Right forelimb (tissue), 1 donor: ENCODE measurements around the gene PYM1.
"Not testable (repeated sequence)": the region's sequence is repeated elsewhere in the genome, so short reads cannot be mapped to it uniquely, and the experiment has no call there.

Source experiments
- DNase-seq: peaks from one replicate; pipeline ENCODE4 v3.0.0-alpha.2; 2018

Gene PYM1

DNA sequence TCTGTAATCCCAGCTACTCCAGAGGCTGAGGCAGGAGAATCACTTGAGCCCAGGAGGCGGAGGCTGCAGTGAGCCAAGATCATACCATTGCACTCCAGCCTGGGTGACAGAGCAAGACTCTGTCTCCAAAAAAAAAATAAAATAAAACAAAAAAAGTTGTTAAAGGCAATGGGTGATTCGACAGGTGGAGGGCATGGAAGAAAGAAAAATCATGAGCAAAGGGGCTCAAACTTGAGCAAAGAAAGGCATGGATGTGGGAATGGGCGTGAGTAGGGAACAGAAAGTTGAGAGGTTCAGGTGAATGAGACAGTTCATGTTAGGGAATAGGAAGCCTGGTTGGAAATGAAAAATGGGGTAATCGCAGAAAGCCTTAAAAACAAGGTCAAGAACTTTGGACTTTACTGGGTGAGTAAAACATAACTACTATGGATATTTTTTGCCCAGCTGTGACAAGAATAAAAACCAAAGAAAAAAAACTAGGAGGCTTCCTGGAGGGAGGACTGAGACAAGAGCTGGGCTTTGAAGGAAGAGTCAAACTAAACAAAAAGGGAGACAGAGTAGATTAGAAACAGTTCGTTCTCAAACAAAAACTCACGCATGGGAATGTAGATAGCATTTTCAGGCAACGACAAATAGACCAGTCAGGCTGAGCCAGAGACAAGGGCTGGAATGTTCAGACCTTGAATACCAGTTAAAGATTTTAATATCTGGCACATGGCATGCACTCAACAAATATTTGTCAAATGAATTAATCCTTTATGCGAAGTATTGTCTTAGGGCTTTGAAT is 18.8 kb downstream of the PYM1 start:
- no peak for DNase-seq

DNA sequence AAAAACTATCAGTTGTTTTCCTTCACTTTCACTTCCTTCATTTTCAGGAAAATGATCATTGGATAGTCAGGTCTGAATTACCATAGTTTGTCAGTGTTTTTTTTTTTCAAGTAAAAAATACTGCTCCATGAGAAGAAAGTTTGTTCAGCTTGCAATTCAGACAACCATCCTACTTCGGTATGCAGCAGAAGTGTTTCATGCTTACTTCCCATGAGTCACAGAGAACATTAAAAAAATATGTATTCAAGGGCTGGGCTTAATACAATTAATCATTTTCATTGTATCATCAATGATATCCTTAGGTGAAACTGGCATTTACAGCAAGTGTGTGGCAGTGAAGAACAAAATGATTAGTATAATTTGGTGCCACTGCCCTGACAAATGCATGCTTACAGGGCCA is 21.6 kb downstream of the PYM1 start:
- no peak for DNase-seq

DNA sequence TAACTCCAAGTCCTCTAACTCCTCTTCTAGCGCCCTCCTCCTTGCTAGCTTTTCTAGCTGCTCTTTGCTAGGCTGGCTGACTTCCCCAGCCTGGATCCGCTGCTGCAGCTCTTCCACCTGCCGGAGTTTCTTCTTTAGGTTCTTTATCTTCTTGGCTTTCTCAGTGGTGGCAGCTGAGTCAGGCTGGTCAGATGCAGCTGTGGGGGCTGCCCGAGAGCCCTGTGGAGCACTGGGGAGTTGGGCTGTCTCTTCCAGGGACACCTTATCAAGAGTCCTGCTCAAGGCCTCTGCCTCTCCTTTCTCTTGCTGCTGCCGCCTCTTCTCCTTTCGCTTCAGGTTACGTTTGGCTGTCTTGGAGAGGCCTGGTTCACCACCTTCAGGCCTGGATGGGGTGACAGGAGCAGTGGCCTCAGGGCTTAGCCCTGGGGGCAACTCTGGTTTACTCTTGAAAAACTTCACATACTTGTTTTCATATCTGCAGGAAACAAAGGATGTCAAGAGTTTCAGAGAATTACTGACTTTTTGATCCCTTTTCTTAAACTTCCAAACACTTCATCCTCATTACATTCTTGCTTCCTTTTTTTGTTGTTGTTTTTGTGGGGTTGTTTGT is 25.7 kb downstream of the PYM1 start:
- no peak for DNase-seq

DNA sequence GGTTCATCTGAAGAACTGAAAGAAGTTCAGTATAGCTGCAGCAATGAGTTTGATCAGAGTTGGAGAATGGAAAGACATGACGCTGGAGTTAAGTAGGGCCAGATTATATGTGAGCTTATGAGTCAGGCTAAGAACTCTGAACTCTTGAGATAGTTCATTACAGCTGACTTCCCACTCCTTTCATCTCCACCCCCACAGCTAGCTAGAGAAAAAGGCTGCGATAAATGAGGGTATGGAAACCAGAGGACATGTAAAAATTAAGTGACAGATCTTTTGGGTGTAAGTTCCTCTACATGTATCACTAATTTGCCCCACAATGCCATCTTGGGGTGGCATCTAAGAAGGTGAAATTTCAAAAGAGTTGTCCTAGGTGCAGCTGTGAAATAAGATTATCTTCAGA is 28.6 kb downstream of the PYM1 start:
- DNase-seq = no peak

DNA sequence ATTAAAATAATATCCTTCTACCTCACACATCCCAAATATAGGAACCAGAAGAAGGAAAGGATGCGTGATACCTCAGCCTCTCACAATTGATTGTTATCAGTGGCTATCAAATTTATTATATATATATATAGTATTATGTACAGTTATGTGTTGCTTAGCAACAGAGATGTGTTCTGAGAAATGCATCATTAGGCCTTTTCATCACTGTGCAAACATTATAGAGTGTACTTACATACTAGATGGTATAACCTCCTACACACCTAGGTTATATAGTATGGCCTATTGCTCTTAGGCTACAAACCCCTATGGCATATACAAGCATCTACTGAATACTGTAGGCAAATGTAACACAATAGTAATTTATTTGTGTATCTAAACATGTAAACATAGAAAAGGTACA is 34.0 kb downstream of the PYM1 start:
- no peak for DNase-seq

DNA sequence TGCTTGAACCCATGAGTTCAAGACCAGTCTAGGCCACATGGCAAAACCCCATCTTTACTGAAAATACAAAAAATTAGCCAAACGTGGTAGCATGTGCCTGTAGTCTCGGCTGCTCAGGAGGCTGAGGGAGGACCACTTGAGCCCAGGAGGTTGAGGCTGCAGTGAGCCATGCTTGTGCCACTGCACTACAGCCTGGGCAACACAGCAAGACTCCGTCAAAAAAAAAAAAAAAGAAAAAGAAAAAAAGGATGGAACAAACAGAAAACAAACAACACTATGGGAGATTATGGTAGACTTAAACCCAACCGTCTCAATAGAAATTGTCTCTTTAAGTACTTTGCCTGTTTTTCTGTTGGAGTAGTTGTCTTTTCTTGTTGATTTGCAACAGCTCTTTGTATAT is 36.4 kb downstream of the PYM1 start:
- DNase-seq = no peak

DNA sequence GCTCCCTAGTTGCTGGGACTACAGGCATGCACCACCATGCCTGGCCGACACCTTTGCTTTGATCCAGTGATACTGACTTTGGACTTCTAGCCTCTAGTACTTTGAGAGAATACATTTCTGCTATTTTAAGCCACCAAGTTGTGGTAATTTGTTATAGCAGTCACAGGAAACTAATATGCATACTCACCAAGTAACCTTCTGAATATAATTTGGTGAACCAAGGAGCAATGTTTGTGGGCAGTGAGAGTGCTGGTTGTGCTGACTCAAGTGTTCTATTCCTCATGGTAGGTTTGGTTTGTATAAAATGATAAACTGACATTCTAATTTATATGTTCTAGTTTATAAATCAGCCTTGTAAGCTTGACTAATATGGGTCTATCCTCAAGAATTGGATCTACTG is 42.6 kb downstream of the PYM1 start:
- no peak for DNase-seq

DNA sequence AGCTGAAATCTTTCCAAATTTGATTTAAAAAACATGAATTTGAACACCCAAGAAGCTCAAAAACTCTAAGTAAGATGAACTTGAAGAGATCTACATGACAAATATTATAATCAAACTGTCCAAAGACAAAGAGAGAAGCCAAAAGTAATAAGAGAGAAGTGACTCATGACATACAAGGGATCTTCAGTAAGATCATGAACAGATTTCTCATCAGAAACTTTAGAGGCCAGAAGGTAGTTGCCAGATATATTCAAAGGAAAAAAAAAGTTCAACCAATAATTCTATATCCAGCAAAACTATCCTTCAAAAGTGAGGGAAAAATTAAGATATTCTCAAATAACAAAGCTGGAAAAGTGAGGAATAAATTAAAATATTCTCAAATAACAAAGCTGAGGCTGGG is 49.9 kb downstream of the PYM1 start:
- DNase-seq = no peak

DNA sequence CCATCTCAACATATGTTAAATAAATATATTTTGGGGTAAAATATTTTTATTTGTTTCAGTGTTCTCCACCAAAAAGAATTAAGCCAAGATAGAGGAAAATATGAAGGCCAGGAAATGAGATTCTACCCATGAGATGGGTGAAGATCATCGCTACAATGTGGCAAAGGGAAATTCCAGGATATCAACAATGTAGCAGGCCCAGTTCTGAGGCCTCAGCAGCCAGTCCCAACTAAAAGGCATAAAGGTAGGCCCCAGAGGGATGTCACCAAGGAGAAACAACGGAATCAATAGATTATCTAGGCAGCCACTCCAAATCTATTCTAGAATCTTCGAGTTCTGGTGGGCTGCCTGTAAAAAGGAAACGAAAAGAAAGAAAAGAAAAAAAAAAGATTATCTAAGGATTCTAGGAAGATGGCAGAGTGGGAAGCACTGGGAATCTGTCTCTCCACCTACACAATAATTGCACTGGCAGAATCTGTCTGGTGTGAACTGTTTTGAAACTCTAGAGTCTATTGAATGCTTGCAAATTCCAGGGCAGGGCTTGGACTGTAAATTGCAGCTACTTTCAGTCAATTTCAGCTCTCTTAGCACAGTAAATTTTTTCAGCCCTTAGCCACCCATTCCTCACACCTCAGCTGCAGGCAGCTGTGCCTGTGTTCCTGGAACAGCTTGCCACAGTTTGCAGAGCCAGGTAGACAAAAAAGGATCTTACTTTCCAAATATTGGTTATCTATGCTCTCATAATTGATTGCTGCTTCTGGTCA is 51.8 kb downstream of the PYM1 start:
- no peak for DNase-seq

DNA sequence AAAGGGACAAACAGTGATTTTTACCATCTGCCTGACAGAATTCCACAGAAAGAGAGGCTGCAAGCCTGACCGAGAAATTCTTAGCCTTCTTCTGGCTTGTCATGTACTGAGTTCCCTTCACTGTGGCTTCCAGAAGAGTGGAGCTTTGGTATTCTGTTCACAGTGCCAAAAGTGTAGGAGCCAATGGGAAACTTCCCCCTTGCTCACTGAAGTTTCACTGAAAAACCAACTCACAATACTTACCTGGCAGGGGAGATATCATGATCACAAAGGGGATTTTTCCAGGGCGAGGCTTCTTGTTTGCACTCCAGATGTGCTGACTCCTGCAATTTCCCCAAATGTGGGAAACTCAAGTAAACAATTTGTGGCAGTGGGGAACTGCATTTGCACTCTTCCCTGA is 53.3 kb downstream of the PYM1 start:
- no peak for DNase-seq

DNA sequence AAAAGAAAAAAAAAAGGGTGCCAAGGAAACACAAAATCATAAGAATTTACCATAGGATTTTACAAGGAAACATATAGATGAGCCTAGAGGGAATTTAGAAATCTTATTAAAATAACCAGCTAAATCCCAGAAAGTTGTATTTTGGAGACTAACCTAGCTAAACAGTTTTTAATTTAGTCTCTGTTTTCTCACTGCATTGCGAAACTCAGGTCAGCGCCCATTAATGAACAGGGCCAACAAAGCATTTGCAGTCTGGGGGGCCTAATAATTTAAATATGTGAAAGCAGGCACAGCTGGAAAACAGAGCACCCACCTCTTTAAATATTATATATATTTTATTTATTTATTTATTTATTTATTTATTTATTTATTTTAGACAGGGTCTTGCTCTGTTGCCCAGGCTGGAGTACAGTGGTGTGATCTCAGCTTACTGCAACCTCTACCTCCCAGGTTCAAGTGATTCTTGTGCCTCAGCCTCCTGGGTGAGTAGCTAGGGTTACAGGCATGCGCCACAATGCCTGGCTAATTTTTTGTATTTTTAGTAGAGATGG is 61.2 kb downstream of the PYM1 start:
- not testable (repeated sequence) for DNase-seq

DNA sequence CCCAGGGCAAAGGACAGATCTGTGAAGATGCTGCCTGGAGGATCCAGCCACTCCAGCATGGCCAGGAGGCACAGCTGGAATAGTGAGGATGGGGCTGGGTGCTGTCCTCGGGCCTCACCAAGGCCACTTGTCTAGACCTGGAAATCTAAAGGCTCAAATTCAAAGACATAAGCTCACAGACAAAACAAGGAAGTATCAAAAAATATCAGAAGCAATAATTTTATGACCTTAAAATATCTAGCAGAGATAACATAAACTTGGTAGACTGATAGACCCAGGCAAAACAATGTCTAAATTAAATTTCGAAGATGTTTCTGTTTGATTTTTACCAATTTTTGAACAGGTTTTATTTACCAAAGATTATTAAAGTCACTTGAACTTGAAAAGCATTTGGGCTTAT is 62.4 kb downstream of the PYM1 start:
- DNase-seq = no peak

DNA sequence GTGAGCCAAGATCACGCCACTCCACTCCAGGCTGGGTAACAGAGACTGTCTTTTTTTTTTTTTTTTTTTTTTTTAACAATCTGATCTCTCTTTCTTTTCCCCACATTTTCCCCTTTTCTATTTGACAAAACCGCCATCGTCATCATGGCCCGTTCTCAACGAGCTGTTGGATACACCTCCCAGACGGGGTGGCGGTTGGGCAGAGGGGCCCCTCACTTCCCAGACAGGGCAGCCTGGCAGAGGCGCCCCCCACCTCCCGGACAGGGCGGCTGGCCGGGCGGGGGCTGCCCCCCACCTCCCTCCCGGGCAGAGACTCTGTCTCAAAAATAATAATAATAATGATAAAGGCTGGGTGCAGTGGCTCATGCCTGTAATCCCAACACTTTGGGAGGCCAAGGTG is 64.8 kb downstream of the PYM1 start:
- not testable (repeated sequence) for DNase-seq

DNA sequence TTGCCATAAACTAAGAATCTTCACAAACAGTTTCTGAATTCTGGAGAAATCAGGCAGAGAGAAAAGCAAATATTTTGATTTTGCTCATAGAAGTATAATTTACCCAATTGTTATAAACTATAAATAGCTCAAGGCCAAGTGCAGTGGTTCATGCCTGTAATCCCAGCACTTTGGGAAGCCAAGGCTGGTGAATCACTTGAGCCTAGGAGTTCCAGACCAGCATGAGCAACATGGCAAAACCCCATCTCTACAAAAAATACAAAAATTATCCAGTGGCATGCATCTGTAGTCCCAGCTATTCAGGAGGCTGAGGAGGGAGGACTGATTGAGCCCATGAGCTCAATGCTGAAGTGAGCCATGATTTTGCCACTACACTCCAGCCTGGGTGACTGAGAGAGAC is 65.4 kb downstream of the PYM1 start:
- DNase-seq = no peak

DNA sequence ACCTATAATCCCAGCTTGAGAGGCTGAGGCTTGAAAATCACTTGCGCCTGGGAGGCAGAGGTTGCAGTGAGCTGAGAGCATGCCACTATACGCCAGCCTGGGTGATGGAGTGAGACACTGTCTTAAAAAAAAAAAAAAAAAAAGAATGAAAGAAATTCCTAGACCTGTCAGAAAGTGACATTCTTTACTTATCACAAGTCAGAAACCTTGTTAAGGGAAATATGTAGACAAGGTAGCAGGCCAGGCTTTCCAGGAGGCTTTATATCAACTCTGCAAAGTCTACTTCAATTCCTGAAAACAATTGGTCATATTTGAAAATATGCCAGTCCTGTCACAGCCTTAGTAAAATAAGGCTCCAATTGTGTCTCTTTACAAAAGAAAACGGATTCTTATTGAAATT is 65.8 kb downstream of the PYM1 start:
- no peak for DNase-seq

DNA sequence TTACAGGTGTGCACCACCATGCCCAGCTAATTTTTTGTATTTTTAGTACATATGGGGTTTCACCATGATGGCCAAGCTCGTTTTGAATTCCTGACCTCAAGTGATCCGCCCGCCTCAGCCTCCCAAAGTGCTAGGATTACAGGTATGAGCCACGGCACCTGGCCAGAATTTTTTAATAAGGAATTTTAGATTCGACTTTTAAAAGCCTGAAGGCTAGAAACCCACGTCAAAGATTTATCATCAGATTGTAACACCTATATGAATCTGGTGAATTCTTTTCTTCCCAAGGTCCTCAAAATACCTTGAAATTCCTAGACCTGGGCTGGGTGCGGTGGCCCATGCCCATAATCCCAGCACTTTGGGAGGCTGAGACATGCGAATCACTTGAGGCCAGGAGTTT is 66.3 kb downstream of the PYM1 start:
- no peak for DNase-seq

DNA sequence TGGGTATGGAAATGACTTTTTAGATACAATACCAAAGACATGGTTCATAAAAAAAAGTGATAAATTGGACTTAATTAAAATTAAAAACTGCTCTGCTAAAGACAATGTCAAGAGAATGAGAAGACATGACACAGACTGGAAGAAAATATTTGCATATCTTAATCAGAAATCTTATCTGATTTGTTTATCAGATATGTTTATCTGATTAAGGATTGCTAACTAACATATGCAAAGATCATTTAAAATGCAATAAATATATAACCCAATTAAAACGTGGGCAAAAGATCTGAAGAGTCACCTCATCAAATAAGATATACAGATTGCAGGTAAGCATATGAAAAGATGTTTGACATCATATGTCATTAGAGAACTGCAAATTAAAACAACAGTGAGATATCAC is 75.0 kb downstream of the PYM1 start:
- DNase-seq = no peak
